Measurements from ENCODE around the gene CHCHD6. TPM values are rescaled to one million over a fixed set of nuclear protein-coding genes. Genes with fewer than 3 reads are reported as not detected.

The CHCHD6 gene
- total RNA-seq, 3 donors from 2014 or later (not counting 1 experiment from before 2014, with no cell fraction given): 5.3 to 9.9 (median 8.3) TPM

GRCh38 chr3:126763035-126763434, 59.0 kb downstream of the CHCHD6 start:
- H3K4me3 ChIP-seq (ENCODE audit: low read length): no peak overlapping the region
- no peaks in the 10 kb centered on the region for H3K4me1 ChIP-seq (ENCODE audit: control insufficient read depth, insufficient read depth, low read length)
- no peak for TF ChIP-seq CTCF (IDR thresholded peaks at IDR 0.05)
- no peaks in the 10 kb centered on the region for H3K36me3 ChIP-seq (ENCODE audit: control insufficient read depth, insufficient read depth, low read length)
- H3K27me3 Mint-ChIP-seq (ENCODE audit: low read depth in 2 of 2): peaks cover 0 to 4% of the 10 kb centered on the region in 2 donors
- H3K36me3 Mint-ChIP-seq: no peaks in the 10 kb centered on the region
- DNase-seq (no peak), ATAC-seq (no peak)
- H3K9me3 Mint-ChIP-seq: peaks cover 4% of the 10 kb centered on the region in 2 donors
- no peak overlapping the region for H3K4me3 Mint-ChIP-seq
- peaks cover 3% of the 10 kb centered on the region for H3K9me3 ChIP-seq (ENCODE audit: control insufficient read depth, insufficient read depth, low read length)
- no peaks in the 10 kb centered on the region for H3K27me3 ChIP-seq (ENCODE audit: control insufficient read depth, insufficient read depth, low read length)
- H3K27ac ChIP-seq (ENCODE audit: low read length): no peak overlapping the region
- intact Hi-C loops (cut with micrococcal nuclease): no loop called here
- H3K4me1 Mint-ChIP-seq: peaks cover 0 to 14% of the 10 kb centered on the region in 2 donors
- no peak overlapping the region for H3K27ac Mint-ChIP-seq

GRCh38 chr3:126765187-126766069, 61.4 kb downstream of the CHCHD6 start:
- DNase-seq (no peak), ATAC-seq (no peak)
- no peak for TF ChIP-seq CTCF (IDR thresholded peaks at IDR 0.05)
- intact Hi-C loops (cut with micrococcal nuclease): no loop called here
- Histone ChIP-seq H3K36me3 (ENCODE audit: control insufficient read depth, insufficient read depth, low read length) (no peaks in the 10 kb centered on the region), H3K4me1 (ENCODE audit: control insufficient read depth, insufficient read depth, low read length) (no peaks in the 10 kb centered on the region), H3K4me3 (ENCODE audit: low read length) (no peak overlapping the region), H3K27me3 (ENCODE audit: control insufficient read depth, insufficient read depth, low read length) (no peaks in the 10 kb centered on the region), H3K9me3 (ENCODE audit: control insufficient read depth, insufficient read depth, low read length) (peaks cover 5% of the 10 kb centered on the region), H3K27ac (ENCODE audit: low read length) (no peak overlapping the region)
- Mint-ChIP-seq H3K9me3 (peaks cover 4 to 10% of the 10 kb centered on the region in 2 donors), H3K36me3 (no peaks in the 10 kb centered on the region), H3K4me3 (no peak overlapping the region), H3K27ac (no peak overlapping the region), H3K27me3 (ENCODE audit: low read depth in 2 of 2) (peaks cover 0 to 4% of the 10 kb centered on the region in 2 donors), H3K4me1 (peaks cover 0 to 13% of the 10 kb centered on the region in 2 donors)
- 97% methylated on average over 17 of the region's 17 CpGs for WGBS (ENCODE audit: insufficient coverage)

- Mint-ChIP-seq H3K4me1 (peaks cover 0 to 13% of the 10 kb centered on the region in 2 donors), H3K36me3 (no peaks in the 10 kb centered on the region), H3K9me3 (peaks cover 6 to 13% of the 10 kb centered on the region in 2 donors), H3K27ac (no peak overlapping the region), H3K27me3 (ENCODE audit: low read depth in 2 of 2) (peaks cover 0 to 4% of the 10 kb centered on the region in 2 donors), H3K4me3 (no peak overlapping the region)
- DNase-seq (no peak), ATAC-seq (no peak)
- WGBS (ENCODE audit: insufficient coverage): 100% methylated on average over 7 of the region's 7 CpGs
- no peak for TF ChIP-seq CTCF (IDR thresholded peaks at IDR 0.05)
- no peak overlapping the region for H3K4me3 ChIP-seq (ENCODE audit: low read length)
- H3K36me3 ChIP-seq (ENCODE audit: control insufficient read depth, insufficient read depth, low read length): no peaks in the 10 kb centered on the region
- intact Hi-C loops (cut with micrococcal nuclease): no loop called here
- no peaks in the 10 kb centered on the region for H3K27me3 ChIP-seq (ENCODE audit: control insufficient read depth, insufficient read depth, low read length)
- H3K27ac ChIP-seq (ENCODE audit: low read length): no peak overlapping the region
- no peaks in the 10 kb centered on the region for H3K4me1 ChIP-seq (ENCODE audit: control insufficient read depth, insufficient read depth, low read length)
- peaks cover 5% of the 10 kb centered on the region for H3K9me3 ChIP-seq (ENCODE audit: control insufficient read depth, insufficient read depth, low read length)
Observed at GRCh38 chr3:126766653-126767052, 62.6 kb downstream of the CHCHD6 start.
